Progenitor cell of endocrine pancreas (in vitro differentiated cells): Measurements from ENCODE around the gene EFEMP2. TPM values are rescaled to one million over a fixed set of nuclear protein-coding genes. Genes with fewer than 3 reads are reported as not detected.

Experiments
- DNase-seq: peaks from one replicate; pipeline ENCODE4 v3.0.0; 2021; ENCODE audit warnings: low spot score; ENCODE audit not compliant: unreplicated experiment
- H3K27ac Mint-ChIP-seq: 2 replicates; pipeline ENCODE4 v1.8.0; 2021; ENCODE audit warnings: mild to moderate bottlenecking, moderate library complexity, mixed read lengths
- H3K27me3 Mint-ChIP-seq: 2 replicates; pipeline ENCODE4 v1.8.0; 2021; ENCODE audit warnings: mixed read lengths
- H3K36me3 Mint-ChIP-seq: 2 replicates; pipeline ENCODE4 v1.8.0; 2022; ENCODE audit warnings: mixed read lengths; ENCODE audit not compliant: insufficient read depth
- H3K4me1 Mint-ChIP-seq: 2 replicates; pipeline ENCODE4 v1.8.0; 2021; ENCODE audit warnings: low read depth, mixed read lengths
- H3K4me3 Mint-ChIP-seq: 2 replicates; pipeline ENCODE4 v1.8.0; 2021; ENCODE audit warnings: low read depth, mild to moderate bottlenecking, moderate library complexity, mixed read lengths
- H3K9me3 Mint-ChIP-seq: 2 replicates; pipeline ENCODE4 v1.8.0; 2021; ENCODE audit warnings: low read depth, mixed read lengths
- CTCF ChIP-seq: fragments of 200-600 bp; sonication (generic); IDR thresholded peaks from one replicate; pipeline ENCODE4 v1.5.0; 2021; ENCODE audit warnings: antibody characterized with exemption, mild to moderate bottlenecking; ENCODE audit not compliant: unreplicated experiment
- total RNA-seq: library from RNA; stranded (reverse); gene quantifications from 2 replicates; pipeline ENCODE4 v1.2.1, GENCODE V29; 2021

Gene EFEMP2
- total RNA-seq, 1 donor from 2014 or later: 90.5 TPM

GRCh38 chr11:65871811-65872548 lies 620 bp downstream of the EFEMP2 start:
- TF ChIP-seq CTCF: peak; percentile 28
- peak; percentile 42 for DNase-seq
- Mint-ChIP-seq H3K9me3 (no peaks in the 10 kb centered on the region), H3K36me3 (peaks cover 4% of the 10 kb centered on the region), H3K4me1 (peaks cover 7% of the 10 kb centered on the region), H3K27ac (peak overlapping the region; percentile 79), H3K4me3 (peak overlapping the region; percentile 73), H3K27me3 (no peaks in the 10 kb centered on the region)

GRCh38 chr11:65870706-65871681 lies 1.6 kb downstream of the EFEMP2 start:
- Mint-ChIP-seq H3K36me3 (peaks cover 5% of the 10 kb centered on the region), H3K9me3 (no peaks in the 10 kb centered on the region), H3K4me1 (peaks cover 7% of the 10 kb centered on the region), H3K27ac (no peak overlapping the region), H3K27me3 (no peaks in the 10 kb centered on the region), H3K4me3 (peak overlapping the region; percentile 73)
- no peak for TF ChIP-seq CTCF
- DNase-seq: no peak

GRCh38 chr11:65870307-65870658 lies 2.3 kb downstream of the EFEMP2 start:
- H3K27ac Mint-ChIP-seq: no peak overlapping the region
- H3K9me3 Mint-ChIP-seq: no peaks in the 10 kb centered on the region
- no peak for TF ChIP-seq CTCF
- H3K4me1 Mint-ChIP-seq: peaks cover 7% of the 10 kb centered on the region
- DNase-seq: no peak
- peaks cover 5% of the 10 kb centered on the region for H3K36me3 Mint-ChIP-seq
- no peaks in the 10 kb centered on the region for H3K27me3 Mint-ChIP-seq
- peak overlapping the region; percentile 41 for H3K4me3 Mint-ChIP-seq

GRCh38 chr11:65869643-65870306 lies 2.8 kb downstream of the EFEMP2 start:
- peaks cover 7% of the 10 kb centered on the region for H3K4me1 Mint-ChIP-seq
- H3K36me3 Mint-ChIP-seq: peaks cover 8% of the 10 kb centered on the region
- no peak for DNase-seq
- no peak for TF ChIP-seq CTCF
- no peak overlapping the region for H3K27ac Mint-ChIP-seq
- H3K4me3 Mint-ChIP-seq: no peak overlapping the region
- H3K9me3 Mint-ChIP-seq: no peaks in the 10 kb centered on the region
- H3K27me3 Mint-ChIP-seq: no peaks in the 10 kb centered on the region

GRCh38 chr11:65868907-65869306 lies 3.7 kb downstream of the EFEMP2 start:
- H3K4me3 Mint-ChIP-seq: no peak overlapping the region

More at GRCh38 chr11:65868907-65869306, 3.7 kb downstream of the EFEMP2 start:
- Mint-ChIP-seq H3K27ac (no peak overlapping the region), H3K27me3 (no peaks in the 10 kb centered on the region), H3K9me3 (no peaks in the 10 kb centered on the region), H3K4me1 (peaks cover 7% of the 10 kb centered on the region), H3K36me3 (peaks cover 9% of the 10 kb centered on the region)
- no peak for DNase-seq
- no peak for TF ChIP-seq CTCF
